ENCODE results near the gene MEGF8.
"Not testable (repeated sequence)": the region's sequence is repeated elsewhere in the genome, so short reads cannot be mapped to it uniquely, and the experiment has no call there.

Gene MEGF8

GRCh38 chr19:42331333-42331732, 5.9 kb downstream of the MEGF8 start:
- DNase-seq (ENCODE audit: low spot score), result not testable (repeated sequence)

- DNase-seq (ENCODE audit: low spot score), result no peak
These were observed 6.6 kb downstream of the MEGF8 start for GRCh38 chr19:42332059-42332458.

GRCh38 chr19:42333018-42333417, 7.6 kb downstream of the MEGF8 start:
- no peak for DNase-seq (ENCODE audit: low spot score)

GRCh38 chr19:42333975-42334696, 8.7 kb downstream of the MEGF8 start:
- DNase-seq (ENCODE audit: low spot score), result no peak

GRCh38 chr19:42334697-42335373, 9.4 kb downstream of the MEGF8 start:
- no peak for DNase-seq (ENCODE audit: low spot score)

- DNase-seq (ENCODE audit: low spot score), result no peak
These were observed 10.0 kb downstream of the MEGF8 start for GRCh38 chr19:42335374-42335936.

- no peak for DNase-seq (ENCODE audit: low spot score)
These were observed 10.5 kb downstream of the MEGF8 start for GRCh38 chr19:42335971-42336370.

GRCh38 chr19:42339126-42339860, 13.9 kb downstream of the MEGF8 start:
- DNase-seq (ENCODE audit: low spot score), result not testable (repeated sequence)

- not testable (repeated sequence) for DNase-seq (ENCODE audit: low spot score)
These were observed 14.5 kb downstream of the MEGF8 start for GRCh38 chr19:42339922-42340321.

GRCh38 chr19:42343344-42344110, 18.1 kb downstream of the MEGF8 start:
- DNase-seq (ENCODE audit: low spot score), result no peak

GRCh38 chr19:42344336-42344893, 19.0 kb downstream of the MEGF8 start:
- DNase-seq (ENCODE audit: low spot score), result no peak

GRCh38 chr19:42345191-42345812, 19.9 kb downstream of the MEGF8 start:
- no peak for DNase-seq (ENCODE audit: low spot score)

- no peak for DNase-seq (ENCODE audit: low spot score)
These were observed 22.8 kb downstream of the MEGF8 start for GRCh38 chr19:42348211-42348610.

GRCh38 chr19:42349378-42350107, 24.1 kb downstream of the MEGF8 start:
- no peak for DNase-seq (ENCODE audit: low spot score)

GRCh38 chr19:42350417-42350816, 25.0 kb downstream of the MEGF8 start:
- no peak for DNase-seq (ENCODE audit: low spot score)

GRCh38 chr19:42351079-42351735, 25.8 kb downstream of the MEGF8 start:
- DNase-seq (ENCODE audit: low spot score), result no peak

GRCh38 chr19:42352301-42353259, 27.1 kb downstream of the MEGF8 start:
- peak; percentile 60 for DNase-seq (ENCODE audit: low spot score)

- no peak for DNase-seq (ENCODE audit: low spot score)
These were observed 28.0 kb downstream of the MEGF8 start for GRCh38 chr19:42353341-42354015.

Measured in ecto neural progenitor cell (in vitro differentiated cells).